Fibroblast of lung (primary cell): Measurements from ENCODE around the gene NOVA1. TPM values are rescaled to one million over a fixed set of nuclear protein-coding genes. Genes with fewer than 3 reads are reported as not detected.

Experiments used
- DNase-seq, 2 donors: peaks; one replicate each; pipeline versions ENCODE4 v3.0.0 to v3.0.0-alpha.2; 2010; ENCODE audit warnings: low read depth in 2 of 2
- H2AFZ ChIP-seq: 2 replicates; pipeline ENCODE4 v1.5.1; 2012; ENCODE audit warnings: low read length, control low read depth, inconsistent platforms
- H3K27ac ChIP-seq: 2 replicates; pipeline ENCODE4 v1.5.1; 2011; ENCODE audit warnings: low read length, control low read depth; ENCODE audit not compliant: insufficient read depth
- H3K27me3 ChIP-seq: 2 replicates; pipeline ENCODE4 v1.5.1; 2011; ENCODE audit warnings: mild to moderate bottlenecking, low read length; ENCODE audit not compliant: control insufficient read depth, insufficient read depth
- H3K36me3 ChIP-seq: 2 replicates; pipeline ENCODE4 v1.5.1; 2011; ENCODE audit warnings: low read length; ENCODE audit not compliant: control insufficient read depth, insufficient read depth
- H3K4me1 ChIP-seq: 2 replicates; pipeline ENCODE4 v1.5.1; 2011; ENCODE audit warnings: low read length; ENCODE audit not compliant: control insufficient read depth, insufficient read depth; ENCODE audit errors: extremely low read depth
- H3K4me2 ChIP-seq: 2 replicates; pipeline ENCODE4 v1.5.1; 2011; ENCODE audit warnings: low read length, control low read depth; ENCODE audit not compliant: insufficient read depth; ENCODE audit errors: extremely low read depth
- H3K4me3 ChIP-seq, 4 experiments: fragments of 200-600 bp in 1 of 4; sonication (generic) in 1 of 4; replicated peaks in 1 of 4; 2 replicates each; pipeline ENCODE4 v1.5.1; 2011 to 2016; ENCODE audit warnings: low read length in 4 of 4, low read depth in 3 of 4, mild to moderate bottlenecking in 3 of 4, control low read depth in 2 of 4, inconsistent platforms in 1 of 4, mixed read lengths in 1 of 4; ENCODE audit not compliant: insufficient read depth in 1 of 4; ENCODE audit errors: control extremely low read depth in 1 of 4
- H3K79me2 ChIP-seq: 2 replicates; pipeline ENCODE4 v1.5.1; 2012; ENCODE audit warnings: mild to moderate bottlenecking, low read length, inconsistent platforms; ENCODE audit not compliant: control insufficient read depth, insufficient read depth
- H3K9ac ChIP-seq: 2 replicates; pipeline ENCODE4 v1.5.1; 2011; ENCODE audit warnings: mild to moderate bottlenecking, low read length, control low read depth; ENCODE audit not compliant: insufficient read depth
- H3K9me3 ChIP-seq: 2 replicates; pipeline ENCODE4 v1.5.1; 2012; ENCODE audit warnings: low read depth, low read length; ENCODE audit not compliant: control insufficient read depth, insufficient read depth
- H4K20me1 ChIP-seq: 2 replicates; pipeline ENCODE4 v1.5.1; 2011; ENCODE audit warnings: low read length; ENCODE audit not compliant: control insufficient read depth, insufficient read depth; ENCODE audit errors: extremely low read depth
- CTCF ChIP-seq, 2 donors: IDR thresholded peaks in 1 of 2; conservative IDR thresholded peaks in 1 of 2; 1 replicate in 1 of 2; 2 replicates in 1 of 2; pipeline ENCODE4 v1.5.1; 2011 to 2012; ENCODE audit warnings: low read length in 2 of 2, control low read depth in 1 of 2, inconsistent platforms in 1 of 2, low read depth in 1 of 2, mild to moderate bottlenecking in 1 of 2
- EZH2 ChIP-seq: IDR thresholded peaks from 2 replicates; pipeline ENCODE4 v1.5.1; 2012; ENCODE audit warnings: low read length, control low read depth, mild to moderate bottlenecking; ENCODE audit errors: missing control alignments
- polyA plus RNA-seq, 2 donors: library from polyadenylated mRNA; depleted of rRNA in 1 of 2; stranded (reverse) in 1 of 2; unstranded in 1 of 2; fragments of >200 nt; gene quantifications; 2 replicates each; pipeline ENCODE4 v1.2.1, GENCODE V29; 2011 to 2012; ENCODE audit warnings: missing spikeins in 1 of 2
- total RNA-seq: library from RNA; depleted of rRNA; stranded (reverse); fragments of >200 nt; gene quantifications from 2 replicates; pipeline ENCODE4 v1.2.1, GENCODE V29; 2014

The NOVA1 gene
- total and polyA plus RNA-seq, 2 donors (not counting 1 experiment from before 2014, with no cell fraction given): 2.2 to 5.1 TPM

- peak in 1 of 2 donors; percentile 2 for DNase-seq
- TF ChIP-seq EZH2: no peak
- TF ChIP-seq CTCF (conservative IDR thresholded peaks at IDR 0.05 in 1 of 2, IDR thresholded peaks at IDR 0.05 in 1 of 2; ENCODE audit: low read depth in 1 of 2, low read length in 2 of 2): no peak
- Histone ChIP-seq H3K27ac (no peak overlapping the region), H3K27me3 (no peaks in the 10 kb centered on the region), H2AFZ (no peak overlapping the region), H3K36me3 (no peaks in the 10 kb centered on the region), H3K79me2 (no peaks in the 10 kb centered on the region), H3K9ac (no peak overlapping the region), H4K20me1 (no peaks in the 10 kb centered on the region), H3K4me2 (no peak overlapping the region), H3K4me1 (no peaks in the 10 kb centered on the region), H3K9me3 (no peaks in the 10 kb centered on the region), H3K4me3 (no peak overlapping the region)
Measured at GRCh38 chr14:26403760-26404159, 194.1 kb downstream of the NOVA1 start.

- no peak overlapping the region for H3K27ac ChIP-seq
- H3K4me1 ChIP-seq: no peaks in the 10 kb centered on the region
- H3K4me3 ChIP-seq: no peak overlapping the region
Measured at GRCh38 chr14:26402126-26402525, 195.7 kb downstream of the NOVA1 start.

DNA sequence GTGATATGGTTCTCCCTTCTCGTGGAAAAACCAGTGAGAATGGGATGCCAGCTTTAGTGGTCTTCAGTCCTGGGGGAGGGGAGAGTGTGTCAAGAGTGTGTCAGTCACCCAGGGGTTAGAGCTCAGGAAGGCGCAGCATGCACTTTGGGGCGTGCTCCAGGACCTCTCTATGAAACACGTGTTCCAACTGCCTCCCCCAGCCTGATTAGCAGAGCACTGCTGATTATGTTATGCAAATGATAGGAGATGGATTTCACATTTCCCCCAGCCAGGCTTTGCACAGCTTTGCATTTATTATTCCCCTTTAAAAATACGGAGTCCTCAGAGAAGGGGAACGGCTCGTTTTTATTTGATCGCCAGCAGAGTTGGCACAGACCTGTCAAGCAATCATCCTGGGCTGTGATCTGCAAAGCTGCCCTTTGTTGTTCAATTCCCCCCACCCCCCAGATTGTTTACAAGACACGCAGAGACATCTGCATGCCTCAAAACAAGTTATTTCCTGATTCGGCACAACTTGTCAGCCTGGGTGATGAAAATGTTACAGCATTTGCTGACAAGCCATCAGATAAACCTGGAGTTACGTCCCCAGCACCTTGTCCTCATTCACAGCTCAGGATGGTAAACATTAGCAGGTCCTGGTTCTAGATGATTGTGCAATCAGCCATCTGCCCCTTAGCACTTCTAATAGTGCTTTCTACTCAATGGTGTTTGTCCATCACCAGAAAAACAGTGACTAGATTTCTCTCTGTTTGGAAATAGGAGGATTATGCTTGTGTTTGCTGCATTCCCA, 196.5 kb downstream of the NOVA1 start:
- Histone ChIP-seq H3K27me3 (no peaks in the 10 kb centered on the region), H3K79me2 (no peaks in the 10 kb centered on the region), H3K9me3 (no peaks in the 10 kb centered on the region), H4K20me1 (no peaks in the 10 kb centered on the region), H3K4me2 (no peak overlapping the region), H3K9ac (no peak overlapping the region), H3K36me3 (no peaks in the 10 kb centered on the region), H3K4me1 (no peaks in the 10 kb centered on the region), H2AFZ (no peak overlapping the region), H3K4me3 (no peak overlapping the region), H3K27ac (no peak overlapping the region)
- no peak for TF ChIP-seq CTCF (conservative IDR thresholded peaks at IDR 0.05 in 1 of 2, IDR thresholded peaks at IDR 0.05 in 1 of 2; ENCODE audit: low read depth in 1 of 2, low read length in 2 of 2)
- TF ChIP-seq EZH2: no peak
- DNase-seq: no peak

More at GRCh38 chr14:26402126-26402525, 195.7 kb downstream of the NOVA1 start:
- no peak overlapping the region for H2AFZ ChIP-seq
- TF ChIP-seq EZH2 (no peak), CTCF (conservative IDR thresholded peaks at IDR 0.05 in 1 of 2, IDR thresholded peaks at IDR 0.05 in 1 of 2; ENCODE audit: low read depth in 1 of 2, low read length in 2 of 2) (no peak)
- H3K27me3 ChIP-seq: no peaks in the 10 kb centered on the region
- H3K79me2 ChIP-seq: no peaks in the 10 kb centered on the region
- H4K20me1 ChIP-seq: no peaks in the 10 kb centered on the region
- no peaks in the 10 kb centered on the region for H3K36me3 ChIP-seq
- DNase-seq: no peak
- no peaks in the 10 kb centered on the region for H3K9me3 ChIP-seq
- no peak overlapping the region for H3K9ac ChIP-seq
- no peak overlapping the region for H3K4me2 ChIP-seq
